Measurements from ENCODE around the gene GRP.
A peak's percentile ranks its signal among the peaks of the same experiment; 100 is the strongest.

The GRP gene

DNA sequence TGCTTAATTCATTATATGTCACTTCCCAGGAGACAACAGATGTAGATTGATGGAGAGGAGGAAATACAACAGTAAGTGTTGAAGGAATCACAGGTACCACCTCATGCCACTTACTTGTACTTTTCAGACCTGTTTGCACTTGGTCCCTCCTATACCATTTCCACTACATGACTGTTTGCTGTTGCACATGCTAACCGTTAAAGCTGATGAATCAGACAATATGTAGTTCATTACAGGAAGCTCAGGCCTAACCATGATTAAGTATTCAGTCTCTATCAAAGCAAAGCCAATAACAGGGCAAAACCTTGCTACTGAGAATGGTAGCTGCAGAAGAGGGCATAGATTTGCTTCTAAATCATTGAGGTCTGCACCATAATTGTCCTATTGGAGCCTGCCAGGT lies 30.2 kb upstream of the GRP start:
- DNase-seq (ENCODE audit: extremely low read depth, low read depth) = no peak
- H3K4me3 ChIP-seq (replicated peaks; ENCODE audit: low read depth, low read length) = no peak overlapping the region
- TF ChIP-seq, protein P1, sequence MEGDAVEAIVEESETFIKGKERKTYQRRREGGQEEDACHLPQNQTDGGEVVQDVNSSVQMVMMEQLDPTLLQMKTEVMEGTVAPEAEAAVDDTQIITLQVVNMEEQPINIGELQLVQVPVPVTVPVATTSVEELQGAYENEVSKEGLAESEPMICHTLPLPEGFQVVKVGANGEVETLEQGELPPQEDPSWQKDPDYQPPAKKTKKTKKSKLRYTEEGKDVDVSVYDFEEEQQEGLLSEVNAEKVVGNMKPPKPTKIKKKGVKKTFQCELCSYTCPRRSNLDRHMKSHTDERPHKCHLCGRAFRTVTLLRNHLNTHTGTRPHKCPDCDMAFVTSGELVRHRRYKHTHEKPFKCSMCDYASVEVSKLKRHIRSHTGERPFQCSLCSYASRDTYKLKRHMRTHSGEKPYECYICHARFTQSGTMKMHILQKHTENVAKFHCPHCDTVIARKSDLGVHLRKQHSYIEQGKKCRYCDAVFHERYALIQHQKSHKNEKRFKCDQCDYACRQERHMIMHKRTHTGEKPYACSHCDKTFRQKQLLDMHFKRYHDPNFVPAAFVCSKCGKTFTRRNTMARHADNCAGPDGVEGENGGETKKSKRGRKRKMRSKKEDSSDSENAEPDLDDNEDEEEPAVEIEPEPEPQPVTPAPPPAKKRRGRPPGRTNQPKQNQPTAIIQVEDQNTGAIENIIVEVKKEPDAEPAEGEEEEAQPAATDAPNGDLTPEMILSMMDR (IDR thresholded peaks at IDR 0.05; ENCODE audit: low read depth, low read length, missing control alignments) = no peak

DNA sequence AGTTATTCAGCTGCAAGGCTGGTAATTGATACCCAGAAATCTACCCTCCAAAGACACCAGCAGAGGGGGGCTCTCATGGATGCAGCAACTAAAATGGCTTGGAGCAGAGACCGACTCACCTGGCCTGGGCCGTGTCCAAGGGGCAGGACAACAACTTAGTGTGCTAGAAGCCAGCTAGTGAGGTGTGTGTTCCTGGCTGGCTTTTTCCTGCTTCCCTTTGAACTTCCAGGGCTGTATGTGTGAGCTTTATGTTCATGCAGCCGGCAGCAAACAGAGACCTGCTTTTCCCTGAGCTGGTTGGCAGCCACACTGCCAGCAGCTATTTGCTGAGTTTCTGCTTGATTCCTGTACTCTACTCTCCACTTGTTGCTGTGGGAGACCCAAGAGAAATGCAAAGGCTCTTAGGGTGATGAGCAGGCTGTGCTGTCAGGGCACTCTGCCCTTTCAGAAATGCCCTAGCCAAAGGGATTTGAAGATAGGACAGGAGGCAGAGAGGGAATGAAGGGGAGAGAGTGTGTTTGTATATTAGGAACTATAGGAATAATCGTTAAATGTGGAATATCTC lies 23.7 kb upstream of the GRP start:
- H3K4me3 ChIP-seq (replicated peaks; ENCODE audit: low read depth, low read length) = no peak overlapping the region
- DNase-seq (ENCODE audit: extremely low read depth, low read depth) = no peak
- TF ChIP-seq, protein P1 (IDR thresholded peaks at IDR 0.05; ENCODE audit: low read depth, low read length, missing control alignments) = no peak

DNA sequence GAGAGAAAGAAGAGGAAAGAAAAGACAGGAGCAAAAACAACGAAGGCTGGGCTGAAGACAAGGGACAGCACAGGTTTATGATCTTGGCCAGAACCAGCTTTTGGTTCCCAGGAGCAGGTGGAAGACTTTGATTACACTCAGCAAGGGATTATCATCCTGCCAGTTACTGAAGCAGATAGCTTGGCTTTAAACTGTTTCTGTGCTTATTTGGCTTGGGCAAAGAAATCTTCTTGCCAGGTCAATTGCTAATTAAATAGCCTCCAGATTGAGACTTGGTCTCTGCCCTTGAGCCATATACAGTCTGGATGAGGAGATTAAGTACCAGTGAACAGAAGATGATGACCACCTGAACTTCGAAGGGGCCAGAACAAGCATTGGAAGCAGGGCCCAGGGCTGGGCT lies 22.3 kb upstream of the GRP start:
- no peak for DNase-seq (ENCODE audit: extremely low read depth, low read depth)
- H3K4me3 ChIP-seq (replicated peaks; ENCODE audit: low read depth, low read length) = no peak overlapping the region
- TF ChIP-seq, protein P1 (IDR thresholded peaks at IDR 0.05; ENCODE audit: low read depth, low read length, missing control alignments) = no peak

DNA sequence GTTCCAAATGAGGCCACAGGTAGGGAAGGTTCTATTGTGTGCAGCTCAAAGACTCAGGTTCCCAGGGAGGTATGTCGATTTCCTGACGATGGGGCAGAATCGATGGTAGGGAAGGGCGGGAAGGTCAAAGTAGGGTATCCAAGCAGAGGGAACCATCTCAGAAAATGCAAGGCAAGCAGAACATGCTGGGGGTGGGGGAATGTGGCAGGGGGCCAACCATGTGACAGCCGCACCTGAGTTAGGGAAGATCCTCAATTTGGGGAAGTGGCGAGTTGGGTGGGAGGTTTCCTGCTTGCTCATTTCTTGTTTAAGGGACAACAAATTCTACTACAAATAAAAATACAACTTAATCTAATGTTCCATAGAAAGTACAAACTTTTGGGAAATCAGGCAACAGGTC lies 21.7 kb upstream of the GRP start:
- TF ChIP-seq, protein P1 (IDR thresholded peaks at IDR 0.05; ENCODE audit: low read depth, low read length, missing control alignments) = no peak
- no peak for DNase-seq (ENCODE audit: extremely low read depth, low read depth)

DNA sequence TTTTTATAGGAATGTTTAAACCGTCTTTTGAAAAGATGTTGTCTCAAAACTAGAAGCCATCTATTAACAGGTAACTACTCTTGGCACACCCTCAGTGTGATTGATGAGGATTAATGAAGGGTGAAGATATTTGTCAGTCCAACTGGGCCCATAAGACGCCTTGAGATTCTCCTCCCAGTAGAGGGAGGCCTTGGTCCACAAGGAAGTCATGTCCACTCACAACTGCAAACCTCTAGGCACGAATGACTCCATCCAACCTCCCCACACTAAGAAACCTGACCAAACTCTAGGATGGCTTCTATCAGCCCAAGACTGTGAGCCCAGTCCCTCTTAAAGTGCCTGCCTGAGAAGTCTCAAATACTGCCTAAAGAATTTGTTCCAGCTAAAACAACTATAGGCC lies 19.2 kb upstream of the GRP start:
- TF ChIP-seq, protein P1 (IDR thresholded peaks at IDR 0.05; ENCODE audit: low read depth, low read length, missing control alignments) = peak; percentile 24

More for the DNA sequence above, 21.7 kb upstream of the GRP start:
- no peak overlapping the region for H3K4me3 ChIP-seq (replicated peaks; ENCODE audit: low read depth, low read length)

DNA sequence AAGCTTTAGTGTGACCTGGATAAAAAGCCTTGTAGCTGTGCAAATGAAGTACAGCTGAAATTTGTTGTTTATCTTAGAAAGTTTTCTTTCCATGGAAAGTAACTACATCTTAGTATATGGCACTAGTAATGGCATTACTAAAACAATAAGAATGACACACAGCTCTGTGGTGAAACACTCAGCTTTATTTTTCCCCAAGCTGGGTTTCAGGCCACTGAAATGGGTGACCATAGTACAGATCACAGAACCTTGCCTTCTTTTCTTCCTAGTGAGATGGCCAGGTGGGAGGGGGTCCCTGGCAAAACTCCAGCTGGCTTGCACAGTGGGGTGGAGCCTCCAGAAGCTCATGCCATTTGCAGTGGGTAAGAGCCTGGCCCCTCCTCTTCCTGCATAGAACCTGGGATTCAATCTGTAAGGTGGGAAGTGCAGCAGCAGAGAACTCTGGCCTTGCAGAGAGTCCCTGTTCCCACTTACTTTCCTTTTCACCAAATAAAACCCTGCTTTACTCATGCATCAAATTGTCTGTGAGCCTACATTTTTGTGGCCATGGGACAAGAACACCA lies 17.6 kb upstream of the GRP start:
- DNase-seq (ENCODE audit: extremely low read depth, low read depth) = no peak
- TF ChIP-seq, protein P1 (IDR thresholded peaks at IDR 0.05; ENCODE audit: low read depth, low read length, missing control alignments) = no peak
- H3K4me3 ChIP-seq (replicated peaks; ENCODE audit: low read depth, low read length) = no peak overlapping the region

More for the DNA sequence above, 19.2 kb upstream of the GRP start:
- H3K4me3 ChIP-seq (replicated peaks; ENCODE audit: low read depth, low read length) = no peak overlapping the region
- DNase-seq (ENCODE audit: extremely low read depth, low read depth) = no peak

DNA sequence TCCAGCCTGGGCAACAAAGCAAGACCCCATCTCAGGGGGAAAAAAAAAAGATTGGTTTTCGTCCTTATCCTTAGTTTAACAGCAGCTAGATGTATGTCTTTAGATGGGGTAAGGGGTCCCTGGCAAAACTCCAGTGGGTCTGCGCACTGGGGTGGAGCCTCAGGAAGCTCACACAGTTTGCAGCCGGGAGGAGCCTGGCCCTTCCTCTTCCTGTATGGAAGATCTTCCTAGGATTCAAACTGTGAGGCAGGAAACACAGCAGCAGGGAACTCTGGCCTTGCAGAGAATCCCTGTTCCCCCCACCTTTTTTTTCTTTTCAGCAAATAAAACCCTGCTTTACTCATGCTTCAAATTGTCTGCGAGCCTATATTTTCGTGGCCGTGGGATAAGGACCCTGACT lies 12.5 kb upstream of the GRP start:
- DNase-seq (ENCODE audit: extremely low read depth, low read depth) = no peak
- H3K4me3 ChIP-seq (replicated peaks; ENCODE audit: low read depth, low read length) = no peak overlapping the region
- TF ChIP-seq, protein P1 (IDR thresholded peaks at IDR 0.05; ENCODE audit: low read depth, low read length, missing control alignments) = no peak
